NCI-H345 treated with DMSO at 0.1 percent for 48 hours (cell line): Measurements from ENCODE around the gene TMEM126B.
"Not testable (repeated sequence)": the region's sequence is repeated elsewhere in the genome, so short reads cannot be mapped to it uniquely, and the experiment has no call there.

Experiments
- DNase-seq: peaks from one replicate; lab custom pipeline; 2025; ENCODE audit not compliant: unreplicated experiment; lab: John Stamatoyannopoulos, UW

Gene TMEM126B

GRCh38 chr11:85627998-85628770, at the start of gene TMEM126B:
TMEM126B (plus strand) TSS chr11:85628593; CDS start chr11:85628608, 15 bp downstream.
- DNase-seq = peak; percentile 97

GRCh38 chr11:85582111-85582510, 46.3 kb upstream of the TMEM126B start:
- DNase-seq = no peak

GRCh38 chr11:85589373-85589772, 39.0 kb upstream of the TMEM126B start:
- no peak for DNase-seq

- peak; percentile 16 for DNase-seq
Observed at GRCh38 chr11:85590848-85591483, 37.4 kb upstream of the TMEM126B start.

DNA sequence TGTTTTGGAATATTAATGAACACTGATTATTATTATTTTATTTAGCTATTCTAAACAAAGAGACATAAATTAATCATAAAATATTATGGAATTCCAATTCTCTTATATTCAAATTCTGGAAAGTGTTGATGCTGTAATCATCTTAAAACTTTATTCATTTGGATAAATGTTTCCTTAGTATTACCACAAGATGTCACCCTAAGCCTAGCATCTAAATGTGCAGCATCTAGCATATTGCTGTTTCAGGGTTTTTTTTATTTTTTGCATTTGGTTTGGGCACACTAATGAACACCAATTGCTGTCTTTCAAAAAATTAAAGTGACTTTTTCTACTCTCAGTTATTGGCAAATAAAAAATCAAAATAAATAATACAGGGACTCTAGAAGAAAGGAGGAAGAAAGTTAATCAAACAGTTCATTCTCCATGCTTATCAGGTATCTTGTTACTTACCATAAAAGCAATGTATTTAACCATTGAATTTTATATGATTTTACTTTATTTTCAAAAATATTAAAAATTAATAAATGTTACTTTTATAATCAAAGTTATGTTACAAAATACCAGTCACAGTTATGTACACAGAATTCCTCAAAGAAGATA, 33.0 kb upstream of the TMEM126B start:
- DNase-seq = peak; percentile 39

GRCh38 chr11:85596886-85597285, 31.5 kb upstream of the TMEM126B start:
- no peak for DNase-seq

DNA sequence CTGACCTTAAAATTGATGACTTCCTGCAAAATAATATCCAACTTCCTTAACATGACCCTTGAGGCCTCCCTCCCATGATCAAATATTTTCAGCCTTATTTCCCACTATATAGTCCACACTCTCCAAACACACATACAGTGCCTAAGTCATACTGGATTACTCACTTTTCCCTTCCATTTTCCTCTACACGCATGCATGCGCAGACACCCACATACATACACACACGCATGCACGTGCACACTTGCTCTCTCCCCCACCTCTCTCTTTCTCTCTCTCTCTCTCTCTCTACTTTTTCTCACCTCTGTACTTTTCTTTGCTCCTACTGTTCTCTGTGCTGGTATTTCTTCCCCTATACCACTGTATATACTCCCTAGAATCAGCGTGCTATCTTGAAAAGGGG, 29.3 kb upstream of the TMEM126B start:
- DNase-seq = no peak

GRCh38 chr11:85602526-85603213, 25.7 kb upstream of the TMEM126B start:
- no peak for DNase-seq

DNA sequence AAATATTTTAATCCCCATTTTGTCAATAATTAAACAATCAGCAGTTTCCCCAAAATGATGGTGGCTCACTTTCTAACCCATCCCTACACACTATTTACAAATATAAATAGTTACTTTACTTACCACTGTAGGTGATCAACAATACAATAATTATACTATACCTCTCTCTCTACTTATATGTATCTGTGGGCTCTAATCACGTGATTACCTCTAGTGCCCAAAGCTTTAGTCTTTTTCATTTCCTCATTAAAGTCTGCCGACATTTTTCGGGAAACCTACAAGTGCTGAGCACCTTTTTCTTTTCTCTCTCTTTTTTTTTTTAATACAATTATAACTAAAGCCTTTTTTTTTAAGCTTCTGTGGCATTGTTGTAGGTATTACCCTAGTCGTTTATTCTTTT, 25.2 kb upstream of the TMEM126B start:
- no peak for DNase-seq

DNA sequence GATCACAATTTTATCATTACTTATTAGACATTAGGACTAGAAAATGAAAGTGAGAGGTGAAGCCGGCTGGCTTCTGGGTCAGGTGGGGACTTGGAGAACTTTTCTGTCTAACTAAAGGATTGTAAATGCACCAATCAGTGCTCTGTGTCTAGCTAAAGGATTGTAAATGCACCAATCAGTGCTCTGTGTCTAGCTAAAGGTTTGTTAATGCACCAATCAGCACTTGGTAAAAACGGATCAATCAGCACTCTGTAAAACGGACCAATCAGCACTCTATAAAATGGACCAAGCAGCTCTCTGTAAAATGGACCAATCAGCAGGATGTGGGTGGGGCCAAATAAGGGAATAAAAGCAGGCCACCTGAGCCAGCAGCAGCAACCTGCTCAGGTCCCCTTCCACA, 22.2 kb upstream of the TMEM126B start:
- DNase-seq = not testable (repeated sequence)

- DNase-seq = not testable (repeated sequence)
Observed at GRCh38 chr11:85608621-85609020, 19.8 kb upstream of the TMEM126B start.

DNA sequence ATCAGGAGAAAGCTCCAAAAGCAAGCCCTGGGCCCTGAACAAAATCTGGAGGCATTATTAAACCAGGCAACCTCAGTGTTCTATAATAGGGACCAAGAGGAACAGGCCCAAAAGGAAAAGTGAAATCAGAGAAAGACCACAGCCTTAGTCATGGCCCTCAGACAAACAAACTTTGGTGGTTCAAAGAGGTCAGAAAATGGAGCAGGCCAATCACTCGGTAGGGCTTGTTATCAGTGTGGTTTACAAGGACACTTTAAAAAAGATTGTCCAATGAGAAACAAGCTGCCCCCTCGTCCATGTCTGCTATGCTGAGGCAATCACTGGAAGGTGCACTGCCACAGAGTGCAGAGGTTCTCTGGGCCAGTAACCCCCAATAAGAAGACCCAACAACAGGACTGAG, 19.1 kb upstream of the TMEM126B start:
- not testable (repeated sequence) for DNase-seq

- DNase-seq = not testable (repeated sequence)
Observed at GRCh38 chr11:85611643-85612042, 16.8 kb upstream of the TMEM126B start.

DNA sequence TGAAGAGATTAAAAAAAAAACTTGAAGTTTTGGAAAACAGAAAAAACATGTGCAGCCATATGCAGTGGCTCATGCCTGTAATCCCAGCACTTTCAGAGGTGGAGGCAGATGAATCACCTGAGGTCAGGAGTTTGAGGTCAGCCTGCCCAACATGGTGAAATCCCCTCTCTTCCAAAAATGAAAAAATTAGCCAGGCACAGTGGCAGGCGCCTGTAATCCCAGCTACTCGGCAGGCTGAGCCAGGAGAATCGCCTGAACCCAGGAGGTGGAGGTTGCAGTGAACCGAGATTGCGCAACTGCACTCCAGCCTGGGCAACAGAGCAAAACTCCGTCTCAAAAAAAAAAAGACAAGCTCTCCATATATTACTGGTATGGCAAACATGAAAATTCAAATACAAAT, 8.9 kb upstream of the TMEM126B start:
- no peak for DNase-seq

DNA sequence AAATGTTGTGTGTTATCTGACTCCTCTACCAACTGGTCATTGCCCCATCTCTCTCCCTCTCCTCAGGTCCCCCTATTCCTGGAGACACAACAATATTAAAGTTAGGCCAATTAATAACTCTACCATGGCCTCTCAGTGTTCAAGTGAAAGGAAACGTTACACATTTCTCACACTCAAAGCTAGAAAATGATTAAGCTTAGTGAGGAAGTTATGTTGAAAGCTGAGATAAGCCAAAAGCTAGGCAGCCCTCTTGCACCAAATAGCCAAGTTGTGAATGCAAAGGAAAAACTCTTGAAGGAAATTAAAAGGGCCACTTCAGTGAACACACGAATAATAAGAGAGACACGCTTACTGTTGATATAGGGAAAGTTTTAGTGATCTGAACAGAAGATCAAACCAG, 8.1 kb upstream of the TMEM126B start:
- no peak for DNase-seq

DNA sequence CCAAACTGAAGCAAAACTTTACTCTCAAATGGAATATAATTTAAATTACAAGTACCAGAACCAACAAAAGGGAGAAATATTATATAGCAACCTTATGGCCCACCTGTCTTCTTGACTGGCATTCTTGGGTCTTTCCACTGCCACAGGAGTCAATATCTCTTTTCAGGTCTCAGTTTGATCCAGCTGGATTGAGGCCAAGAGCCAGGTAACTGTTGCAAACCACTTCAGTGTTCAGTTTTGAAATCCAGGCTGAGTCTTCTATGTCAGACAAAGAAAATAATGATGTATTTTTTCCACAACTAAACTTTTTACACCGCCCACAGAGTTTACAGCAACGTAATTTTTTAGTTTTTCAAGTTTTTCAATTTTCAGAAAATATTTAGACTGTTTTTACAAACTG, 1.9 kb upstream of the TMEM126B start:
- peak; percentile 57 for DNase-seq

DNA sequence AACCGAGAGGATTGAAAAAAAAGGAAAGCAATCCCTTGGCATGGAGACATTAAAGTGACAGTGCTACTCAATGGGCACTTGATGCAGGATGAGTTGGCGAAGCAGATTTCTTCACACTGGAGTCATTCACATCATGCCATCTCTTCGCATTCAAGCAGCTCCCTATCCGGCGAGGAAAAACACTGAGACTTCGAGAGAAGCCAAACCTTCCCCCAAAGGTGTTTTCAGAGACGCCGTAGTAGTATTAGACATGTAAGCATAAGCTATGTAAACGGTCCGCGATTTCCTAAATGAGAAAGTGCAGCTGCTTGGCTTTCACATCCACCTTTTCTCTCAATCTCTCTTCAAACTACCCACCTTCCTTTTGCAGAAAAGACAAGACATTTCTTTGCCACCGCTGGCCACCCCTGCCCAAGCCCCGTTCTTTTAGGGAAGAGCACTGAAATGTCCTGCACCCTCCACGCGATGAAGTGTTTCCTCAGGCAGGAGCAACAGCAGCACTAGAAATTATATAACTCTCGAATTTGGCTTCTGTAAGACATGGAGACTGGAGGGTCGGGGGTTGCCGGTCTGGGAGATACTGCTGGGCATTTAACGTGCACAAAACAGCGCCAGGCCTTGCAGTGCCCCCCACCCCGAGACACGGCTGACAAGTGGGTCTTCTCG, 928 bp upstream of the TMEM126B start, which contains the start of gene DLG2:
Gene DLG2 (minus strand): TSS at position 13 of the 666 bp plus-strand sequence.
- DNase-seq = no peak

DNA sequence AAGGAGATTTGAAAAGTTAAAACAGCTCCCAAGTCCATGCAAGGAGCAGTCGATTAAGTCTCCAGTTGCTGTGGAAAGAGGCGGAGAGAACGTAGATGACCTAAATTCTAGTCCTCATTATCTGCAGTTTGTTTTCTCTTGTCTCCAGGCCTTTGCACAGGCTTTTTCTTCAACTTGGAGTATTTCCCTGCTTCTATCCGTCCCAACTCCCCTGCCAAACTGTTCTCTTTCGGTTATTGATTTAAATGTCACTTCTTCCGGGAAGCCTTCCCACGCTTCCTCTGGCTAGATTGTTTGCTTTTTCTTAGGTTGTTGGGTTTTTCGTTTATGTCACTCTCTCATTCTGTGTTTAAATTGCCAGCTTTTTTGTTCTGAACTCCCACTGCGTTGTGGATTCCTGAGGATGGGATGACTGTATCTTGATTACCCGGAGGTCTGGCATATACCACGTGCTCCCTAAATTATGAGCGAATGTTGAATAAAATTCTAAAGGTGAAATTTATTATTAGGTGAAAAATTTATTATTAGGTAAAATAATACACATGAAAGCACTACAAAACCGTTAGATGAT, 463 bp downstream of the TMEM126B start:
- no peak for DNase-seq

GRCh38 chr11:85634747-85635146, 6.4 kb downstream of the TMEM126B start:
- DNase-seq = no peak

DNA sequence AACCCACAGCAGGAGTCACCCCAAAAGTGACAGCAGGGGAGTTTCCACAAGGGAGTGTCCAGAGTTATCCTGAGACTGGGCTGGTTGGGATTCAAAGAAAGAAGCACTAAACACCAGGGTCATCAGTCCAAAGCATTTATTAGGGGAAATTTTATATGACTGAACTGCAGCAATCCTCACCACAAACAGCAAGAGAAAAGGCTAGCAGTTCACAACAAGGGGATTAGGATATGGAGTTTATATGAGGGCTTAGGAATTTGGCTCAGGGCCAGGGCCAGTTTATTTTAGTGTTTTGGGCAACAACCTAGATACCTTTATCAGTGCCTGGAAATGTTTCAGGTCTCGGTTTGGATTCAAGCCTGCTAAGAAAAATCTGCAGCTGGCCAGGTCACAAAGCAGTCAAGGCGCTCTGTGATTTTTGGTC, 14.8 kb downstream of the TMEM126B start:
- no peak for DNase-seq

DNA sequence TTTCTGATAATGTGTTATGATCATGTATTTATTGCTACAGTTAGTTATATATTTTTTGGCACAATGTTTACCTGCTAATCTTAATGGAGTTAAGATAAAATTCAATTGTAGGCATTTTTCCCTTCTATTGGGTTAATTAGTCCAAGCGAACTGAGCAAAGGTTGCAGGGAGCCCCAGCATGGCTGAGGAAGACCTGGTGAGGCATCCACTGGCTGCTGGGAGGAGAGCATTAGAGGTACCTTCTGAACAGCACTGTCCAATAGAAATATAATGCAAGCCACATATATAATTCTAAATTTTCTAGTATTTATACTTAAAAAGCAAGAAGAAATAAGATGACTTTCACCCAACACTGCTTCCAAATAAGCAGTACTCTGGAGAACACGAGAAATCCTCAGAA, 18.7 kb downstream of the TMEM126B start:
- no peak for DNase-seq
